GM23338 (cell line): ENCODE results near the gene VLDLR. TPM values are rescaled to one million over a fixed set of nuclear protein-coding genes. Genes with fewer than 3 reads are reported as not detected.

Source experiments
- ATAC-seq: fragments of 200-7000 bp; cut with Tn5 transposase; 3 replicates; pipeline ENCODE4 v1.9.1; 2020
- DNase-seq: peaks from one replicate; pipeline ENCODE4 v3.0.0-alpha.2; 2015; ENCODE audit warnings: low spot score
- H2AFZ ChIP-seq: fragments of 200-600 bp; sonication (generic); 2 replicates; pipeline ENCODE4 v1.8.0; 2016; ENCODE audit warnings: antibody characterized with exemption, mild to moderate bottlenecking, moderate library complexity
- H3F3A ChIP-seq: fragments of 200-600 bp; sonication (generic); replicated peaks from 2 replicates; pipeline ENCODE4 v1.8.0; 2017; ENCODE audit warnings: antibody characterized with exemption, mixed run types, low read depth
- H3K27ac ChIP-seq: fragments of 200-600 bp; sonication (generic); 2 replicates; pipeline ENCODE4 v1.6.1; 2016; ENCODE audit warnings: low read depth
- H3K27me3 ChIP-seq: fragments of 200-600 bp; sonication (generic); 2 replicates; pipeline ENCODE4 v1.8.0; 2016; ENCODE audit warnings: mild to moderate bottlenecking, mixed run types, moderate library complexity; ENCODE audit not compliant: insufficient read depth
- H3K36me3 ChIP-seq: fragments of 200-600 bp; sonication (generic); 2 replicates; pipeline ENCODE4 v1.8.0; 2016; ENCODE audit warnings: mild to moderate bottlenecking; ENCODE audit not compliant: insufficient read depth
- H3K4me1 ChIP-seq: fragments of 200-600 bp; sonication (generic); 2 replicates; pipeline ENCODE4 v1.8.0; 2016; ENCODE audit warnings: mild to moderate bottlenecking, moderate library complexity; ENCODE audit not compliant: insufficient read depth
- H3K4me2 ChIP-seq: fragments of 200-600 bp; sonication (generic); 2 replicates; pipeline ENCODE4 v1.7.1; 2017; ENCODE audit warnings: mixed run types
- H3K4me3 ChIP-seq: fragments of 200-600 bp; sonication (generic); 2 replicates; pipeline ENCODE4 v1.6.1; 2016; ENCODE audit warnings: mixed run types
- H3K79me2 ChIP-seq: fragments of 200-600 bp; sonication (generic); replicated peaks from 2 replicates; pipeline ENCODE4 v1.8.0; 2017; ENCODE audit warnings: mild to moderate bottlenecking; ENCODE audit not compliant: insufficient read depth
- H3K9me2 ChIP-seq: fragments of 200-600 bp; sonication (generic); 2 replicates; pipeline ENCODE4 v1.8.0; 2017; ENCODE audit not compliant: insufficient read depth
- H4K20me1 ChIP-seq: fragments of 200-600 bp; sonication (generic); replicated peaks from 2 replicates; pipeline ENCODE4 v1.8.0; 2017; ENCODE audit warnings: mild to moderate bottlenecking; ENCODE audit not compliant: insufficient read depth
- H3K27ac Mint-ChIP-seq: 2 replicates; pipeline ENCODE4 v1.8.0; 2020; ENCODE audit warnings: inconsistent platforms, mild to moderate bottlenecking, moderate library complexity, mixed read lengths
- H3K27me3 Mint-ChIP-seq: 3 replicates; pipeline ENCODE4 v1.8.0; 2022; ENCODE audit warnings: low read depth, mild to moderate bottlenecking, moderate library complexity, mixed read lengths, inconsistent platforms; ENCODE audit not compliant: insufficient read depth, poor library complexity
- H3K36me3 Mint-ChIP-seq: 3 replicates; pipeline ENCODE4 v1.8.0; 2021; ENCODE audit warnings: low read depth, mild to moderate bottlenecking, inconsistent platforms, moderate library complexity, mixed read lengths
- H3K4me1 Mint-ChIP-seq: 3 replicates; pipeline ENCODE4 v1.8.0; 2020; ENCODE audit warnings: mild to moderate bottlenecking, inconsistent platforms, mixed read lengths
- H3K4me3 Mint-ChIP-seq: 3 replicates; pipeline ENCODE4 v1.8.0; 2021; ENCODE audit warnings: moderate library complexity, mild to moderate bottlenecking, inconsistent platforms, mixed read lengths
- H3K9me3 Mint-ChIP-seq: 3 replicates; pipeline ENCODE4 v1.8.0; 2020; ENCODE audit warnings: moderate library complexity, mild to moderate bottlenecking, inconsistent platforms, mixed read lengths
- CREB1 ChIP-seq: fragments of 250-450 bp; sonication (Bioruptor Pico); IDR thresholded peaks from 2 replicates; pipeline ENCODE4 v1.5.0; 2020; ENCODE audit warnings: low read depth, mild to moderate bottlenecking, moderate library complexity
- CTCF ChIP-seq, 2 experiments: fragments of 200-600 bp in 1 of 2; sonication (generic) in 1 of 2; conservative IDR thresholded peaks; 2 replicates each; pipeline versions ENCODE4 v1.5.1 to v1.6.1; 2016 to 2017; ENCODE audit warnings: antibody characterized with exemption in 2 of 2, low read depth in 2 of 2, mild to moderate bottlenecking in 2 of 2, moderate library complexity in 1 of 2
- ETS1 ChIP-seq: IDR thresholded peaks from 2 replicates; pipeline ENCODE4 v1.6.1; 2016; ENCODE audit warnings: antibody characterized with exemption
- EZH2 ChIP-seq: fragments of 200-600 bp; sonication (generic); IDR thresholded peaks from one replicate; pipeline ENCODE4 v1.8.0; 2017; ENCODE audit warnings: antibody characterized with exemption, mild to moderate bottlenecking, low read depth; ENCODE audit not compliant: unreplicated experiment
- EZH2phosphoT487 ChIP-seq: fragments of 200-600 bp; sonication (generic); IDR thresholded peaks from one replicate; pipeline ENCODE4 v1.8.1; 2018; ENCODE audit warnings: antibody characterized with exemption; ENCODE audit not compliant: unreplicated experiment
- JUNB ChIP-seq: IDR thresholded peaks from one replicate; pipeline ENCODE4 v1.6.1; 2016; ENCODE audit warnings: antibody characterized with exemption; ENCODE audit not compliant: unreplicated experiment
- NANOG ChIP-seq: IDR thresholded peaks from 2 replicates; pipeline ENCODE4 v1.6.1; 2016; ENCODE audit warnings: antibody characterized with exemption, borderline replicate concordance
- POLR2AphosphoS5 ChIP-seq: IDR thresholded peaks from 2 replicates; pipeline ENCODE4 v1.6.1; 2016; ENCODE audit warnings: antibody characterized with exemption, low read depth
- REST ChIP-seq: IDR thresholded peaks from one replicate; pipeline ENCODE4 v1.6.1; 2018; ENCODE audit warnings: antibody characterized with exemption; ENCODE audit not compliant: unreplicated experiment
- STAT1 ChIP-seq: IDR thresholded peaks from one replicate; pipeline ENCODE4 v1.6.1; 2016; ENCODE audit warnings: antibody characterized with exemption; ENCODE audit not compliant: unreplicated experiment
- ZNF114 ChIP-seq: fragments of 250-450 bp; sonication (Bioruptor Pico); IDR thresholded peaks from 2 replicates; pipeline ENCODE4 v1.5.0; 2020; ENCODE audit warnings: mild to moderate bottlenecking, moderate library complexity
- ZNF331 ChIP-seq: fragments of 250-450 bp; sonication (Bioruptor Pico); IDR thresholded peaks from 2 replicates; pipeline ENCODE4 v1.5.0; 2020; ENCODE audit warnings: low read depth, mild to moderate bottlenecking, moderate library complexity
- polyA plus RNA-seq: library from polyadenylated mRNA; unstranded; fragments of >200 nt; fragmentation: Nextera tagmentation; extraction: Ambion mirVana; gene quantifications from 2 replicates; pipeline ENCODE4 v1.2.1, GENCODE V29; 2016
- total RNA-seq: library from RNA; depleted of rRNA; stranded (reverse); fragments of >200 nt; shearing (Covaris generic); gene quantifications from 2 replicates; pipeline ENCODE4 v1.2.3, GENCODE V29; 2014

Gene VLDLR
- total and polyA plus RNA-seq, 2 experiments from 2014 or later, result 14.9 to 49.8 TPM

GRCh38 chr9:2574203-2574602 lies 47.4 kb upstream of the VLDLR start (continued):
- TF ChIP-seq EZH2 (no peak), CTCF (conservative IDR thresholded peaks at IDR 0.05; ENCODE audit: low read depth in 2 of 2) (no peak), ZNF114 (no peak), EZH2phosphoT487 (no peak), REST (no peak), ETS1 (no peak), POLR2AphosphoS5 (no peak), CREB1 (CRISPR knock-in tag) (no peak), STAT1 (no peak), ZNF331 (CRISPR knock-in tag) (no peak), NANOG (no peak), JUNB (no peak)

- ATAC-seq (no peak), DNase-seq (no peak)
- no peaks in the 10 kb centered on the region for H3K36me3 ChIP-seq
- H3K27ac ChIP-seq, result no peak overlapping the region
- Mint-ChIP-seq H3K9me3 (no peaks in the 10 kb centered on the region), H3K36me3 (no peaks in the 10 kb centered on the region), H3K27me3 (no peaks in the 10 kb centered on the region), H3K4me1 (peaks cover 3% of the 10 kb centered on the region; the same call in 1 of the 3 replicates), H3K27ac (no peak overlapping the region), H3K4me3 (no peak overlapping the region)
- 0 out of 2 replicates have a peak, but pooled peaks cover 3% of the 10 kb centered on the region for H3K79me2 ChIP-seq
- H3K4me2 ChIP-seq, result no peak overlapping the region
- peaks cover 4% of the 10 kb centered on the region; the same call in 1 of the 2 replicates for H3K9me2 ChIP-seq
- H3K4me3 ChIP-seq, result no peak overlapping the region
- H3K4me1 ChIP-seq, result no peaks in the 10 kb centered on the region
- no peaks in the 10 kb centered on the region for H4K20me1 ChIP-seq
- H2AFZ ChIP-seq, result no peak overlapping the region
- no peaks in the 10 kb centered on the region for H3K27me3 ChIP-seq
- H3F3A ChIP-seq, result no peaks in the 10 kb centered on the region
- TF ChIP-seq CTCF (conservative IDR thresholded peaks at IDR 0.05; ENCODE audit: low read depth in 2 of 2) (no peak), ETS1 (no peak), CREB1 (CRISPR knock-in tag) (no peak), NANOG (no peak), JUNB (no peak), EZH2phosphoT487 (no peak), ZNF331 (CRISPR knock-in tag) (no peak), ZNF114 (no peak), STAT1 (no peak), POLR2AphosphoS5 (no peak), REST (no peak)
Measured at GRCh38 chr9:2576631-2577030, 45.0 kb upstream of the VLDLR start.
